CD4-positive, alpha-beta T cell (primary cell): ENCODE data around the gene RRP8. TPM values are rescaled to one million over a fixed set of nuclear protein-coding genes. Genes with fewer than 3 reads are reported as not detected.
A peak's percentile ranks its signal among the peaks of the same experiment; 100 is the strongest.

ENCODE experiments used
- ATAC-seq: fragments of 200-7000 bp; cut with Tn5 transposase; one replicate; pipeline ENCODE4 v1.10.0; 2022; ENCODE audit warnings: mild to moderate bottlenecking; ENCODE audit not compliant: poor library complexity
- CTCF ChIA-PET: fragments of 350-600 bp; sonication (Branson Sonifier 250); formaldehyde crosslinking; loops from one replicate; lab custom pipeline; 2021; ENCODE audit warnings: antibody characterized with exemption, inconsistent platforms; lab: Charles Lee
- POLR2A ChIA-PET: fragments of 350-600 bp; sonication (Branson Sonifier 250); formaldehyde crosslinking; loops from one replicate; lab custom pipeline; 2021; ENCODE audit warnings: antibody characterized with exemption, inconsistent platforms; lab: Charles Lee
- DNase-seq, 14 experiments: peaks; one replicate each; pipeline ENCODE4 v3.0.0-alpha.2; 2013 to 2020; ENCODE audit warnings: mixed read lengths in 2 of 14
- H3K27ac ChIP-seq, 2 donors: one replicate each; pipeline versions ENCODE4 v1.5.1 to v1.7.0; 2013; ENCODE audit warnings: low read length in 2 of 2, low read depth in 1 of 2, mild to moderate bottlenecking in 1 of 2
- H3K27me3 ChIP-seq, 2 experiments: 1 replicate in 1 of 2; 2 replicates in 1 of 2; pipeline versions ENCODE4 v1.6.1 to v1.7.0; 2013; ENCODE audit warnings: low read length in 2 of 2, control low read depth in 1 of 2, mild to moderate bottlenecking in 1 of 2, moderate library complexity in 1 of 2; ENCODE audit not compliant: insufficient read depth in 2 of 2, control insufficient read depth in 1 of 2
- H3K36me3 ChIP-seq: one replicate; pipeline ENCODE4 v1.6.1; 2013; ENCODE audit warnings: low read length, control low read depth; ENCODE audit not compliant: insufficient read depth
- H3K4me1 ChIP-seq: one replicate; pipeline ENCODE4 v1.6.1; 2013; ENCODE audit warnings: low read length, control low read depth; ENCODE audit not compliant: insufficient read depth
- H3K4me3 ChIP-seq: one replicate; pipeline ENCODE4 v1.5.1; 2013; ENCODE audit warnings: mild to moderate bottlenecking, low read length, moderate library complexity
- H3K9me3 ChIP-seq, 2 experiments: 1 replicate in 1 of 2; 2 replicates in 1 of 2; pipeline versions ENCODE4 v1.6.1 to v1.7.0; 2013; ENCODE audit warnings: low read length in 2 of 2, mild to moderate bottlenecking in 2 of 2, control low read depth in 1 of 2, moderate library complexity in 1 of 2; ENCODE audit not compliant: control insufficient read depth in 1 of 2, insufficient read depth in 1 of 2
- H3K27ac Mint-ChIP-seq: one replicate; pipeline ENCODE4 v1.8.0; 2020; ENCODE audit warnings: mixed read lengths
- H3K27me3 Mint-ChIP-seq: one replicate; pipeline ENCODE4 v1.8.0; 2021; ENCODE audit warnings: mixed read lengths
- H3K36me3 Mint-ChIP-seq: one replicate; pipeline ENCODE4 v1.8.0; 2021; ENCODE audit warnings: low read depth, mixed read lengths
- H3K4me1 Mint-ChIP-seq: one replicate; pipeline ENCODE4 v1.8.0; 2021; ENCODE audit warnings: low read depth, mixed read lengths
- H3K4me3 Mint-ChIP-seq: one replicate; pipeline ENCODE4 v1.8.0; 2020; ENCODE audit warnings: mild to moderate bottlenecking, mixed read lengths
- H3K9me3 Mint-ChIP-seq: one replicate; pipeline ENCODE4 v1.8.0; 2020; ENCODE audit warnings: mixed read lengths
- intact Hi-C, 2 experiments: fragments of 100-400 bp; cut with DNase I in 1 of 2; cut with micrococcal nuclease in 1 of 2; formaldehyde crosslinking; loops; one replicate each; pipeline versions ENCODE4 v1.15.1 to v1.9.0; 2023 to 2025; cut with DNase I, micrococcal nuclease
- total RNA-seq, 174 experiments: library from RNA in 2 of 174; stranded (reverse) in 2 of 174; gene quantifications; one replicate each; pipeline ENCODE4 v1.2.3 and lab custom pipeline; 2021 to 2026
- TF ChIP-seq, protein P1 (sequence below): fragments of 200-600 bp; IDR thresholded peaks from one replicate; pipeline ENCODE4 v1.8.0; 2022; ENCODE audit warnings: antibody characterized with exemption, mild to moderate bottlenecking

RRP8 gene
- total RNA-seq, 2 experiments from 2014 or later: 25.7 to 27.3 TPM

DNA sequence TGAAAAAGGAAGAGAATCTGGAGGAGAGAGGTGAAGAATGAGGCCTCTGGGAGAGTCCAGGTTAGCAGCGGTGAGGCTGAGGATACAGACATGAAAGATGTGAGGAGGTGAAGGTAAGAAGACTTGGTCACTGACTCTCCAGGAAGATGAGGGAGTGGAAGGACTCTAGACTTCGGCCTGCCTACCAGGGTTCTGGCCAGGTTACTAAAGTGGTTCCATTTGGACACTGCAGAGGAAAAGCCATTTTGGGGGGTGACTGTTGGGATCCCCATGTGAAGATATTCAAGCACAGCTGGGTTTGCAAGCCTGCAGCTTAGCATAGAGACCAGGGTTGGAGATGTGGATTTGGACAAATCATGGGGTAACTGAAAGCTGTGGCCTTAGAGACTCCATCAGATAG lies 44.4 kb upstream of the RRP8 start:
- Histone ChIP-seq H3K4me1 (peaks cover 52% of the 10 kb centered on the region), H3K27ac (peak overlapping the region; percentile 72 to 76), H3K27me3 (no peaks in the 10 kb centered on the region), H3K36me3 (no peaks in the 10 kb centered on the region), H3K4me3 (no peak overlapping the region), H3K9me3 (no peaks in the 10 kb centered on the region)
- intact Hi-C loops: no loop called here
- H3K4me1 Mint-ChIP-seq: no peaks in the 10 kb centered on the region
- H3K4me3 Mint-ChIP-seq: no peak overlapping the region
- no peaks in the 10 kb centered on the region for H3K27me3 Mint-ChIP-seq
- DNase-seq: no peak
- H3K9me3 Mint-ChIP-seq: no peaks in the 10 kb centered on the region
- no peak for ATAC-seq
- TF ChIP-seq, protein P1, sequence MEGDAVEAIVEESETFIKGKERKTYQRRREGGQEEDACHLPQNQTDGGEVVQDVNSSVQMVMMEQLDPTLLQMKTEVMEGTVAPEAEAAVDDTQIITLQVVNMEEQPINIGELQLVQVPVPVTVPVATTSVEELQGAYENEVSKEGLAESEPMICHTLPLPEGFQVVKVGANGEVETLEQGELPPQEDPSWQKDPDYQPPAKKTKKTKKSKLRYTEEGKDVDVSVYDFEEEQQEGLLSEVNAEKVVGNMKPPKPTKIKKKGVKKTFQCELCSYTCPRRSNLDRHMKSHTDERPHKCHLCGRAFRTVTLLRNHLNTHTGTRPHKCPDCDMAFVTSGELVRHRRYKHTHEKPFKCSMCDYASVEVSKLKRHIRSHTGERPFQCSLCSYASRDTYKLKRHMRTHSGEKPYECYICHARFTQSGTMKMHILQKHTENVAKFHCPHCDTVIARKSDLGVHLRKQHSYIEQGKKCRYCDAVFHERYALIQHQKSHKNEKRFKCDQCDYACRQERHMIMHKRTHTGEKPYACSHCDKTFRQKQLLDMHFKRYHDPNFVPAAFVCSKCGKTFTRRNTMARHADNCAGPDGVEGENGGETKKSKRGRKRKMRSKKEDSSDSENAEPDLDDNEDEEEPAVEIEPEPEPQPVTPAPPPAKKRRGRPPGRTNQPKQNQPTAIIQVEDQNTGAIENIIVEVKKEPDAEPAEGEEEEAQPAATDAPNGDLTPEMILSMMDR: no peak
- H3K36me3 Mint-ChIP-seq: no peaks in the 10 kb centered on the region
- ChIA-PET POLR2A (interaction anchor here (0.9 to 5.1 kb wide), 9 partner anchors 8 to 166 kb away, joined by 3 to 41 read pairs (median 8); partner anchors contain the start of genes ARFIP2, DCHS1, MRPL17 and TAF10), CTCF (interaction anchor here (1.7 kb wide), 1 partner anchor 20 kb away, joined by 5 read pairs; no protein-coding TSS in a partner anchor)
- no peak overlapping the region for H3K27ac Mint-ChIP-seq

DNA sequence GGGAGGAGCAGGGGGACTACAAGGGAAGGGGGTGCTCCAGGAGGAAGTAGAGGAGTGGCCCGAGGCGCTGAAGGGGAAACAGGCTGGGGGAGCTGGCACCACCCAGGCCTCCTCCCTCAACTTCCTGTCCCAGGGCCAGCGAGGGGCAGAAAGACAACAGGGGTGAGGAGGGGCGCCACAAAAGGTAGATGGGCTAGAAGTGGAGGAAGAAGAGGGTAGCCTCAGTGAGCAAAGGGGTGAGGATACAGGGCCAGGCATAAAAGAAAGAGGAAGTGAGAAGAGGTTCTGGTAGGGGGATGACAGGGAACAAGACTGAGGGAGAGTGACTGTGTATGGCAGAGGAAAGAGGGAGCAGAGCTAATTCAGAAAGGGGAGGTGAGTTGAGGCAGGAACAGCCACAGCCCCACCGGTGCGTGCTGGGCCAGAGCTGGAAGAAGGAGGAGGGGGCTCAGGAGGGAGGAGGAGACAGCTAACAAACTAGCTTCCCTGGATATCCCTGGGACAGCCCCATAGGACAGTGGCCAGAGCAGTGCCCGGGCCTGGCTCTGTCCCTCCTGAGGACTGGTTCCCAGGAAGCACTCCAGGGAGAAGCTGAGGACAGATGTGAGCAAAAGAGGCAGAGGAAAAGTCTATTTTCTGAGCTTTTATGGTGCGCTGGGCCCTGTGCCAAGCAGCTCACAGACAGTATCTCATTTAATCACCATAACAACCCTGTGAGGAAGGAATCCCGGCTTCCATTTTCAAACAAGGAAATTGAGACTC lies 43.7 kb upstream of the RRP8 start:
- TF ChIP-seq, protein P1: no peak
- no peak overlapping the region for H3K4me3 Mint-ChIP-seq
- H3K27ac ChIP-seq: peak overlapping the region; percentile 72 to 76
- H3K27ac Mint-ChIP-seq: no peak overlapping the region
- H3K27me3 Mint-ChIP-seq: no peaks in the 10 kb centered on the region
- H3K4me1 Mint-ChIP-seq: no peaks in the 10 kb centered on the region
- peaks cover 52% of the 10 kb centered on the region for H3K4me1 ChIP-seq
- no peaks in the 10 kb centered on the region for H3K36me3 Mint-ChIP-seq
- intact Hi-C loops: no loop called here
- ChIA-PET POLR2A (interaction anchor here (0.8 to 5.1 kb wide), 10 partner anchors 9 to 166 kb away, joined by 3 to 41 read pairs (median 6); partner anchors contain the start of genes ARFIP2, DCHS1, MRPL17 and TAF10), CTCF (interaction anchor here (0.7 to 1.7 kb wide), 3 partner anchors 21 to 204 kb away, joined by 3 to 5 read pairs (median 3); partner anchors contain the start of gene TAF10)
- no peaks in the 10 kb centered on the region for H3K9me3 Mint-ChIP-seq
- H3K9me3 ChIP-seq: no peaks in the 10 kb centered on the region
- peak overlapping the region; percentile 22 for H3K4me3 ChIP-seq
- no peaks in the 10 kb centered on the region for H3K27me3 ChIP-seq
- no peaks in the 10 kb centered on the region for H3K36me3 ChIP-seq
- DNase-seq (peak in 9 of 14 experiments; percentile 18 to 64 (median 42)), ATAC-seq (peak; percentile 70)

DNA sequence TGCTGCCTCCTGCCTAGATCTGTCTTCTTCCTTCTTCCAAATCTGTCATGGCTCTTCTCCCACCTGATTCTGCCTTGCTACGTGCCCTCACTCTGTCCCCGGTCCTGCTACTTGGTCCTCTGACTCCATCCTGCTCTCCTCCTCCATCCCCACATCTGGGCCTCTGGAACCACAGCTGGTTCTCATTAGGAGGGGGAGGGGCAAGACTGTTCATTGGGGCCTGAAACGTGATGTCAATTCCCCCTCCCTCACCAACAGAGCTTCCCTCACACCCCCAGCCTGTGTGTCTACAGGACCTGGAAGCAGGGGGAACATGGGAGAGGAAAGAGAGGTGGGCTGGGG lies 43.1 kb upstream of the RRP8 start:
- Histone ChIP-seq H3K4me3 (peak overlapping the region; percentile 22), H3K36me3 (no peaks in the 10 kb centered on the region), H3K27me3 (no peaks in the 10 kb centered on the region), H3K9me3 (no peaks in the 10 kb centered on the region), H3K4me1 (peaks cover 52% of the 10 kb centered on the region), H3K27ac (peak overlapping the region; percentile 72 to 76)
- TF ChIP-seq, protein P1: no peak
- DNase-seq (no peak), ATAC-seq (peak; percentile 33)
- H3K4me3 Mint-ChIP-seq: no peak overlapping the region
- POLR2A ChIA-PET: interaction anchor here (0.8 to 5.1 kb wide), 9 partner anchors 8 to 165 kb away, joined by 3 to 41 read pairs (median 8); partner anchors contain the start of genes ARFIP2, DCHS1, MRPL17 and TAF10
- CTCF ChIA-PET: interaction anchor here (1.1 to 1.7 kb wide), 2 partner anchors 21 to 34 kb away, joined by 3 to 5 read pairs; partner anchors contain the start of gene TAF10
- H3K36me3 Mint-ChIP-seq: no peaks in the 10 kb centered on the region
- no peaks in the 10 kb centered on the region for H3K27me3 Mint-ChIP-seq
- H3K4me1 Mint-ChIP-seq: no peaks in the 10 kb centered on the region
- H3K27ac Mint-ChIP-seq: no peak overlapping the region
- no peaks in the 10 kb centered on the region for H3K9me3 Mint-ChIP-seq
- intact Hi-C loops: no loop called here
